ENCODE measurements around the gene SURF1.

DNA sequence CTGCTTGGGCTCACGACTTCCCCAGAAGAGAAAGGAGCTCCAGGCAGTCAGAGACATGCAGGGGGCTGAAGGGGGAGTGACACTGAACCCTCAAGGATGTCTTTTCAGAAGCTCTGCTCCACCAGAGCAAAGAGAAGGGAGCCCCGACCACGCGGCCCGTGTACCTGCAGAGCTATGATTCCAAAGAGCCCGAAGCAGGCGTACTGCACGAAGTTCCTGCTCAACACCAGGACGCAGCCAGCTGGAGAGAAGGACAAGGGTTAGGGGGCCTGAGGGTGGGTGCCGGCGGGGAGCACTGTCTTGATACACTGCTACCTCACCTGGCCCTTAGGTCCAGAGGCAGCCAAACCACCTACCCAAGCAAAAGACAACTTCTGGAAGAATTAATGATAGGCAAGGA is 10.1 kb upstream of the SURF1 start:
- no peak for TF ChIP-seq EZH2 (IDR thresholded peaks at IDR 0.05; ENCODE audit: borderline replicate concordance, low read depth, low read length, severe bottlenecking)
- TF ChIP-seq, protein P1, sequence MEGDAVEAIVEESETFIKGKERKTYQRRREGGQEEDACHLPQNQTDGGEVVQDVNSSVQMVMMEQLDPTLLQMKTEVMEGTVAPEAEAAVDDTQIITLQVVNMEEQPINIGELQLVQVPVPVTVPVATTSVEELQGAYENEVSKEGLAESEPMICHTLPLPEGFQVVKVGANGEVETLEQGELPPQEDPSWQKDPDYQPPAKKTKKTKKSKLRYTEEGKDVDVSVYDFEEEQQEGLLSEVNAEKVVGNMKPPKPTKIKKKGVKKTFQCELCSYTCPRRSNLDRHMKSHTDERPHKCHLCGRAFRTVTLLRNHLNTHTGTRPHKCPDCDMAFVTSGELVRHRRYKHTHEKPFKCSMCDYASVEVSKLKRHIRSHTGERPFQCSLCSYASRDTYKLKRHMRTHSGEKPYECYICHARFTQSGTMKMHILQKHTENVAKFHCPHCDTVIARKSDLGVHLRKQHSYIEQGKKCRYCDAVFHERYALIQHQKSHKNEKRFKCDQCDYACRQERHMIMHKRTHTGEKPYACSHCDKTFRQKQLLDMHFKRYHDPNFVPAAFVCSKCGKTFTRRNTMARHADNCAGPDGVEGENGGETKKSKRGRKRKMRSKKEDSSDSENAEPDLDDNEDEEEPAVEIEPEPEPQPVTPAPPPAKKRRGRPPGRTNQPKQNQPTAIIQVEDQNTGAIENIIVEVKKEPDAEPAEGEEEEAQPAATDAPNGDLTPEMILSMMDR (IDR thresholded peaks at IDR 0.05; ENCODE audit: borderline replicate concordance, extremely low read depth, low read length, poor library complexity, severe bottlenecking) = no peak

All from DND-41 (cell line).